Thymus (tissue), 11 donors: ENCODE data around the gene GPANK1. TPM values are rescaled to one million over a fixed set of nuclear protein-coding genes. Genes with fewer than 3 reads are reported as not detected.

Source experiments
- DNase-seq, 9 donors: peaks; one replicate each; pipeline ENCODE4 v3.0.0-alpha.2; 2013; ENCODE audit warnings: low spot score in 9 of 9, low read depth in 6 of 9, missing footprints in 1 of 9
- H3K27ac ChIP-seq, 2 donors: one replicate each; pipeline ENCODE4 v1.5.1; 2013; ENCODE audit warnings: control low read depth in 1 of 2, low read depth in 1 of 2, low read length in 1 of 2, mild to moderate bottlenecking in 1 of 2, moderate library complexity in 1 of 2
- H3K27me3 ChIP-seq, 2 donors: one replicate each; pipeline ENCODE4 v1.5.1; 2013; ENCODE audit warnings: low read length in 1 of 2; ENCODE audit not compliant: control insufficient read depth in 2 of 2, insufficient read depth in 1 of 2
- H3K36me3 ChIP-seq, 2 donors: one replicate each; pipeline ENCODE4 v1.5.1; 2013; ENCODE audit warnings: low read length in 1 of 2, mild to moderate bottlenecking in 1 of 2, moderate library complexity in 1 of 2; ENCODE audit not compliant: control insufficient read depth in 2 of 2, insufficient read depth in 2 of 2
- H3K4me1 ChIP-seq, 2 donors: one replicate each; pipeline ENCODE4 v1.5.1; 2013; ENCODE audit warnings: low read length in 2 of 2; ENCODE audit not compliant: control insufficient read depth in 2 of 2, insufficient read depth in 2 of 2
- H3K4me3 ChIP-seq, 2 donors: one replicate each; pipeline ENCODE4 v1.5.1; 2013; ENCODE audit warnings: low read length in 2 of 2, control low read depth in 1 of 2, mild to moderate bottlenecking in 1 of 2
- H3K9me3 ChIP-seq, 2 donors: one replicate each; pipeline ENCODE4 v1.5.1; 2013; ENCODE audit warnings: low read length in 1 of 2, mild to moderate bottlenecking in 1 of 2; ENCODE audit not compliant: control insufficient read depth in 2 of 2, insufficient read depth in 1 of 2
- WGBS: extraction: QIAGEN DNeasy Blood & Tissue Kit; methylation state at CpG from one replicate; pipeline ENCODE4 v1.1.7; 2013; 5-methylcytosine and 5-hydroxymethylcytosine counted together
- polyA plus RNA-seq: library from polyadenylated mRNA; stranded (reverse); fragments of 200-250 nt; gene quantifications from one replicate; pipeline ENCODE4 v1.2.3, GENCODE V29; 2013
- total RNA-seq: library from RNA; stranded (reverse); fragments of 120-200 nt; gene quantifications from one replicate; pipeline ENCODE4 v1.2.4, GENCODE V29; 2013
- donor health status: healthy.

Gene GPANK1
- total and polyA plus RNA-seq, 2 donors = 13.8 to 25.2 TPM

- H3K27ac ChIP-seq = no peak overlapping the region
Measured at GRCh38 chr6:31697555-31697954, 32.8 kb upstream of the GPANK1 start.

GRCh38 chr6:31693535-31693934 lies 28.7 kb upstream of the GPANK1 start:
- H3K4me1 ChIP-seq = peaks cover 0 to 3% of the 10 kb centered on the region in 2 donors
- WGBS = 98% methylated on average over 6 of the region's 6 CpGs
- no peaks in the 10 kb centered on the region for H3K9me3 ChIP-seq
- H3K4me3 ChIP-seq = no peak overlapping the region
- H3K27ac ChIP-seq = no peak overlapping the region
- DNase-seq = no peak
- peaks cover 70 to 77% of the 10 kb centered on the region in 2 donors for H3K36me3 ChIP-seq
- no peaks in the 10 kb centered on the region for H3K27me3 ChIP-seq

More at GRCh38 chr6:31697555-31697954, 32.8 kb upstream of the GPANK1 start:
- Histone ChIP-seq H3K9me3 (no peaks in the 10 kb centered on the region), H3K4me1 (peaks cover 10 to 13% of the 10 kb centered on the region in 2 donors), H3K27me3 (no peaks in the 10 kb centered on the region), H3K4me3 (no peak overlapping the region), H3K36me3 (peaks cover 50 to 66% of the 10 kb centered on the region in 2 donors)
- WGBS = 77% methylated on average over 3 of the region's 3 CpGs
- peak in 1 of 9 donors; percentile 28 for DNase-seq

GRCh38 chr6:31692886-31693285 lies 28.1 kb upstream of the GPANK1 start:
- no peak for DNase-seq
- 97% methylated on average over 9 of the region's 9 CpGs for WGBS
- Histone ChIP-seq H3K27ac (no peak overlapping the region), H3K4me1 (peaks cover 0 to 3% of the 10 kb centered on the region in 2 donors), H3K27me3 (no peaks in the 10 kb centered on the region), H3K4me3 (no peak overlapping the region), H3K36me3 (peaks cover 75 to 81% of the 10 kb centered on the region in 2 donors), H3K9me3 (no peaks in the 10 kb centered on the region)

- no peak overlapping the region for H3K4me3 ChIP-seq
- peaks cover 80 to 86% of the 10 kb centered on the region in 2 donors for H3K36me3 ChIP-seq
- H3K4me1 ChIP-seq = peaks cover 0 to 2% of the 10 kb centered on the region in 2 donors
- 97% methylated on average over 4 of the region's 4 CpGs for WGBS
- H3K27me3 ChIP-seq = no peaks in the 10 kb centered on the region
- no peak for DNase-seq
- H3K9me3 ChIP-seq = no peaks in the 10 kb centered on the region
- no peak overlapping the region for H3K27ac ChIP-seq
Measured at GRCh38 chr6:31692353-31692752, 27.6 kb upstream of the GPANK1 start.

- Histone ChIP-seq H3K4me1 (no peaks in the 10 kb centered on the region), H3K27me3 (no peaks in the 10 kb centered on the region), H3K27ac (no peak overlapping the region), H3K36me3 (peaks cover 83 to 88% of the 10 kb centered on the region in 2 donors), H3K4me3 (no peak overlapping the region), H3K9me3 (no peaks in the 10 kb centered on the region)
- DNase-seq = no peak
- 99% methylated on average over 12 of the region's 12 CpGs for WGBS
Measured at GRCh38 chr6:31691564-31692108, 26.8 kb upstream of the GPANK1 start.

GRCh38 chr6:31691078-31691463 lies 26.3 kb upstream of the GPANK1 start:
- no peaks in the 10 kb centered on the region for H3K27me3 ChIP-seq
- H3K4me1 ChIP-seq = no peaks in the 10 kb centered on the region
- peaks cover 87 to 88% of the 10 kb centered on the region in 2 donors for H3K36me3 ChIP-seq
- H3K4me3 ChIP-seq = no peak overlapping the region
- no peaks in the 10 kb centered on the region for H3K9me3 ChIP-seq
- WGBS = 98% methylated on average over 6 of the region's 6 CpGs
- no peak overlapping the region for H3K27ac ChIP-seq
- DNase-seq = no peak

- 97% methylated on average over 10 of the region's 10 CpGs for WGBS
- H3K9me3 ChIP-seq = no peaks in the 10 kb centered on the region
- H3K27ac ChIP-seq = no peak overlapping the region
- H3K36me3 ChIP-seq = peaks cover 91 to 95% of the 10 kb centered on the region in 2 donors
- no peak overlapping the region for H3K4me3 ChIP-seq
- no peaks in the 10 kb centered on the region for H3K27me3 ChIP-seq
- no peak for DNase-seq
- H3K4me1 ChIP-seq = no peaks in the 10 kb centered on the region
Measured at GRCh38 chr6:31690231-31691077, 25.7 kb upstream of the GPANK1 start.

GRCh38 chr6:31689249-31690110 lies 24.7 kb upstream of the GPANK1 start:
- Histone ChIP-seq H3K9me3 (no peaks in the 10 kb centered on the region), H3K27ac (no peak overlapping the region), H3K36me3 (peaks cover 87 to 88% of the 10 kb centered on the region in 2 donors), H3K27me3 (no peaks in the 10 kb centered on the region), H3K4me3 (no peak overlapping the region), H3K4me1 (no peaks in the 10 kb centered on the region)
- 95% methylated on average over 11 of the region's 11 CpGs for WGBS
- DNase-seq = no peak
